ENCODE data around the gene MYF6.

DNA sequence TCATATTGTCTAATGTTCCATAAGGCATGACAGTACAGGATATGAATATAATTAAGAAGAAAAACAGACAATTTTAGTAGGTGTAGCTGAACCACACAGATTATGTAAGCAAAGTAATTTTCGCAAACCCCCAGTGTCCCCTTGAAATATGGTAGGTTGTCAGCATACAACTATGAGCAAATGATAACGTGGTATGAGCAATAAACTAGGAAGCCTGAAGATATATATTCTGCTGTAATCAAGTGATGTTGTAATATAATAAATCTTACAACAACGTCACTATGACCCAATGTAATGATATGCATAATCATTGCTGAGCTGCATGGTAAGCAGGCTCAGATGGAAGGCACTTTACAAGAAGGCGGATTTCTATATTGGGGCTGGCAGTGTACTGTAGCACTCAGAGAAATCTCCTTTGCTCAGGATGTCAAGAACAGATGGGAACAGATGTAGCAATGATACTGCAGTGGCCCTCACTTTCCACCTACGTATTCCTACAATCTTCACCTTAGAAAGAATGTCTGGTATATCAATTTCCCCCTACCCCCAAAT is 47.8 kb upstream of the MYF6 start:
- TF ChIP-seq POLR2A (IDR thresholded peaks at IDR 0.05) = no peak
- TF ChIP-seq, protein P1, sequence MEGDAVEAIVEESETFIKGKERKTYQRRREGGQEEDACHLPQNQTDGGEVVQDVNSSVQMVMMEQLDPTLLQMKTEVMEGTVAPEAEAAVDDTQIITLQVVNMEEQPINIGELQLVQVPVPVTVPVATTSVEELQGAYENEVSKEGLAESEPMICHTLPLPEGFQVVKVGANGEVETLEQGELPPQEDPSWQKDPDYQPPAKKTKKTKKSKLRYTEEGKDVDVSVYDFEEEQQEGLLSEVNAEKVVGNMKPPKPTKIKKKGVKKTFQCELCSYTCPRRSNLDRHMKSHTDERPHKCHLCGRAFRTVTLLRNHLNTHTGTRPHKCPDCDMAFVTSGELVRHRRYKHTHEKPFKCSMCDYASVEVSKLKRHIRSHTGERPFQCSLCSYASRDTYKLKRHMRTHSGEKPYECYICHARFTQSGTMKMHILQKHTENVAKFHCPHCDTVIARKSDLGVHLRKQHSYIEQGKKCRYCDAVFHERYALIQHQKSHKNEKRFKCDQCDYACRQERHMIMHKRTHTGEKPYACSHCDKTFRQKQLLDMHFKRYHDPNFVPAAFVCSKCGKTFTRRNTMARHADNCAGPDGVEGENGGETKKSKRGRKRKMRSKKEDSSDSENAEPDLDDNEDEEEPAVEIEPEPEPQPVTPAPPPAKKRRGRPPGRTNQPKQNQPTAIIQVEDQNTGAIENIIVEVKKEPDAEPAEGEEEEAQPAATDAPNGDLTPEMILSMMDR (IDR thresholded peaks at IDR 0.05 in 8 of 11, conservative IDR thresholded peaks at IDR 0.05 in 3 of 11) = no peak
- no peak for TF ChIP-seq POLR2AphosphoS5 (IDR thresholded peaks at IDR 0.05)
